ENCODE results near the gene DPY19L3. TPM values are rescaled to one million over a fixed set of nuclear protein-coding genes. Genes with fewer than 3 reads are reported as not detected.

The DPY19L3 gene
- total RNA-seq, 1 donor from 2014 or later: 111 TPM

DNA sequence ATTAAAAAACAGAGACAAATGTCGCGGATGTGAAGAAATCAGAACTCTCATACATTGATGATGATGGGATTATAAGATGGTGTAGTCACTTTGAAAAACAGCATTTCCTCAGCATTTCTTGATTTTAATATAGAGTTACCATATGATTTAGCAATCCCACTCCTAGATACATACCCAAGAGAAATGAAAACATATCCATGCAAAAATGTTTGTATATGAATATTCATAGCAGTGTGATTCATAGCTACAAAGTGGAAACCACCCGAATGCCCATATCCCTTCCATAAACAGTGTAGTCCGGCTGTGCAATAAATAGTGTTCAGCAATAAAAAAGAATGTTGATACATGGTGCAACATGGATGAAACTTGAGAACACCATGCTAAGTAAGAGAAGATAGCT, 44.6 kb downstream of the DPY19L3 start:
- H3K27ac Mint-ChIP-seq (ENCODE audit: unreplicated experiment): no peak overlapping the region
- no peak overlapping the region for H3K4me3 Mint-ChIP-seq (ENCODE audit: unreplicated experiment)
- no peaks in the 10 kb centered on the region for H3K36me3 Mint-ChIP-seq (ENCODE audit: low read depth, unreplicated experiment)
- DNase-seq (ENCODE audit: low spot score): no peak
- no peaks in the 10 kb centered on the region for H3K9me3 Mint-ChIP-seq (ENCODE audit: unreplicated experiment)
- H3K27me3 Mint-ChIP-seq (ENCODE audit: unreplicated experiment): no peaks in the 10 kb centered on the region
- TF ChIP-seq, protein P1, sequence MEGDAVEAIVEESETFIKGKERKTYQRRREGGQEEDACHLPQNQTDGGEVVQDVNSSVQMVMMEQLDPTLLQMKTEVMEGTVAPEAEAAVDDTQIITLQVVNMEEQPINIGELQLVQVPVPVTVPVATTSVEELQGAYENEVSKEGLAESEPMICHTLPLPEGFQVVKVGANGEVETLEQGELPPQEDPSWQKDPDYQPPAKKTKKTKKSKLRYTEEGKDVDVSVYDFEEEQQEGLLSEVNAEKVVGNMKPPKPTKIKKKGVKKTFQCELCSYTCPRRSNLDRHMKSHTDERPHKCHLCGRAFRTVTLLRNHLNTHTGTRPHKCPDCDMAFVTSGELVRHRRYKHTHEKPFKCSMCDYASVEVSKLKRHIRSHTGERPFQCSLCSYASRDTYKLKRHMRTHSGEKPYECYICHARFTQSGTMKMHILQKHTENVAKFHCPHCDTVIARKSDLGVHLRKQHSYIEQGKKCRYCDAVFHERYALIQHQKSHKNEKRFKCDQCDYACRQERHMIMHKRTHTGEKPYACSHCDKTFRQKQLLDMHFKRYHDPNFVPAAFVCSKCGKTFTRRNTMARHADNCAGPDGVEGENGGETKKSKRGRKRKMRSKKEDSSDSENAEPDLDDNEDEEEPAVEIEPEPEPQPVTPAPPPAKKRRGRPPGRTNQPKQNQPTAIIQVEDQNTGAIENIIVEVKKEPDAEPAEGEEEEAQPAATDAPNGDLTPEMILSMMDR (IDR thresholded peaks at IDR 0.05; ENCODE audit: unreplicated experiment): no peak
- H3K4me1 Mint-ChIP-seq (ENCODE audit: unreplicated experiment): peaks cover 3% of the 10 kb centered on the region

DNA sequence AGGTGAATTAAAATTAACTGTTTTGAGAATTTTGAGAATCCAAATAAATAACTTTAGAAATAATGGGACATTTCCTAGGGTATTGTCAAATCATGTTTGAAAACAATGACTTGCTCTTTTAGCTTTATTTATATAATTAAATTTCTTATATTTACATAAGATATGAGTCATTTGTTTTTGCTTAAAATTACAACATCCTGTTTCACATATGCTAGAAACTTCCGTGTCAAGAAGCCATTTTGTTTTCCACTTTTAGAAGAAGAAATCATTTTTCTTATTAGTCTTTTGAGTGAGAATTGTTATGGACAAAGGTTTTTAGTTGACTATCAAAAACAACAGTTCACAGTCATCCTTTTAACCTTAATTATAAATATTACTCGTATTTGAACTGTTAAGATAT, 48.2 kb downstream of the DPY19L3 start:
- Mint-ChIP-seq H3K4me1 (ENCODE audit: unreplicated experiment) (no peaks in the 10 kb centered on the region), H3K4me3 (ENCODE audit: unreplicated experiment) (no peak overlapping the region), H3K36me3 (ENCODE audit: low read depth, unreplicated experiment) (peaks cover 6% of the 10 kb centered on the region), H3K27ac (ENCODE audit: unreplicated experiment) (no peak overlapping the region), H3K27me3 (ENCODE audit: unreplicated experiment) (no peaks in the 10 kb centered on the region), H3K9me3 (ENCODE audit: unreplicated experiment) (no peaks in the 10 kb centered on the region)
- no peak for DNase-seq (ENCODE audit: low spot score)
- TF ChIP-seq, protein P1 (IDR thresholded peaks at IDR 0.05; ENCODE audit: unreplicated experiment): no peak

DNA sequence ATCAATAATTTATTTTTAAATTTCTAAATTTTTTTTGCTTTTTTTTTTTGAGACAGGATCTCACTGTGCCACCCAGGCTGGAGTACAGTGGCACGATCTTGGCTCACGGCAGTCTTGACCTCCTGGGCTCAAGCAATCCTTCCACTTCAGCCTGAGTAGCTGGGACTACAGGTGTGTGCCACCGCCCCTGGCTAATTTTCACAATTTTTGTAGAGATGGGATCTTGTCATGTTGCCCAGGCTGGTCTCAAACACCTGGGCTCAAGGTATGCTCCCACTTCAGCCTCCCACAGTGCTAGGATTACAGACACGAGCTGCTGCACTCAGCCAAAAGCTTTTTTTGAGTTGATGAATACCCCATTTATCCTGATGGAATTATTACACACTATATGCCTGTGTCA, 50.8 kb downstream of the DPY19L3 start:
- peaks cover 15% of the 10 kb centered on the region for H3K36me3 Mint-ChIP-seq (ENCODE audit: low read depth, unreplicated experiment)
- DNase-seq (ENCODE audit: low spot score): no peak
- no peak overlapping the region for H3K4me3 Mint-ChIP-seq (ENCODE audit: unreplicated experiment)
- TF ChIP-seq, protein P1 (IDR thresholded peaks at IDR 0.05; ENCODE audit: unreplicated experiment): no peak
- H3K27ac Mint-ChIP-seq (ENCODE audit: unreplicated experiment): no peak overlapping the region
- H3K4me1 Mint-ChIP-seq (ENCODE audit: unreplicated experiment): no peaks in the 10 kb centered on the region
- no peaks in the 10 kb centered on the region for H3K27me3 Mint-ChIP-seq (ENCODE audit: unreplicated experiment)
- H3K9me3 Mint-ChIP-seq (ENCODE audit: unreplicated experiment): no peaks in the 10 kb centered on the region

DNA sequence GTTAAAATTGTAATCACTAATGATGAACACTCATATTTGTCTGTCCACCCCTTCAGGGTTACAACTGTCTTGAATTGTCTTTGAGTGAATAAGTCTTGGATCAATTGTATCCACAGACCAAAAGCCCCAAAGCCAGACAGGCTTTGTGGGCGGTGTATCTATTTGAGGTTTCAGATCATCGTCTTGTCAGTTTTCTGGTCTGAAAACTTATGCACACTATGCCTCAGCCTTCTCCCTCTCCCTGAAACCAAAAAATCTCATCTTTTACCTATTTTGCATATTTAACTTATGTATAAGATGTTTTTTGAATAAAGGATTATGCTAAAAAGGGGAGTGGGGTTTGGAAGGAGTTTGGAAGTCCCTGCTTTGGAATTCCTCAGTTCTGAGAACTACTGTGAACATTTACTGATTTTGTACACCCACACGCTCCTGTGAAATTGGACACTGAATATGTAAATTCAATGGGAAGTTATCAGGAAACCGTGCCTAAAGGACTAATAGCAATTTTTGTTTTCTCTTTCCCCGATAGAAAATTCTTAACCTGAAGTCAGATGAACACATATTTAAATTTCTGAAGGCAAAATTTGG, 52.1 kb downstream of the DPY19L3 start:
- Mint-ChIP-seq H3K4me3 (ENCODE audit: unreplicated experiment) (no peak overlapping the region), H3K4me1 (ENCODE audit: unreplicated experiment) (no peaks in the 10 kb centered on the region), H3K9me3 (ENCODE audit: unreplicated experiment) (no peaks in the 10 kb centered on the region), H3K27ac (ENCODE audit: unreplicated experiment) (no peak overlapping the region), H3K36me3 (ENCODE audit: low read depth, unreplicated experiment) (peaks cover 15% of the 10 kb centered on the region), H3K27me3 (ENCODE audit: unreplicated experiment) (no peaks in the 10 kb centered on the region)
- no peak for DNase-seq (ENCODE audit: low spot score)
- TF ChIP-seq, protein P1 (IDR thresholded peaks at IDR 0.05; ENCODE audit: unreplicated experiment): no peak

DNA sequence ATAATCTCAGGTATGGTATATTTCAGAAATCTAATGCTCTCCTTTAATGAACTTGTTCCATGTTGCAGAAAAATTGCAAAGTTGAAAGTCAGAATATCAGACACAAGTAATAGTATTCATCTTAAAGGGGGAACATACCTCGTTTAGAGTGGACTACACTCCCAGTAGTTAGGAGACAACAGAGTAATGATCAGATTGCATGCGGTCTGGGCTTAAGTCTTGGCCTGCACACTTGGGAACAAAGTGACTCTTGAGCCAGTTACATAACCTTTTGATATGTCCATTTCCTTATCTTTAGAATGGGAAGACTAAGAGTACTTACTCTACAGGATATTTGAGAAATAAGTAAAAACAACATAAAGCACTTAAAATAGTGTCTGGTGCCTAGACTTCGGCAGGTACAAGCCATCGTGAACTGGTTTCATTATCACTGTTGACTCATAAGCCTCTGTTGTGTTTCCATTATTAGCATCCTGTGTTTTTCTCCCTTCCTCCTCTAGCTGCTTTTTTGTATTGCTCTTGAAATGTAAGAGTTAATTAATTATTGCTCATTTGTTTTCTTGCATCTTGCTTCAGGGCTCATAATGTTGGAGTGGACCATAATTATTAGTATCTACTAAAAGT, 53.0 kb downstream of the DPY19L3 start:
- no peaks in the 10 kb centered on the region for H3K27me3 Mint-ChIP-seq (ENCODE audit: unreplicated experiment)
- H3K4me3 Mint-ChIP-seq (ENCODE audit: unreplicated experiment): no peak overlapping the region
- TF ChIP-seq, protein P1 (IDR thresholded peaks at IDR 0.05; ENCODE audit: unreplicated experiment): no peak
- peaks cover 15% of the 10 kb centered on the region for H3K36me3 Mint-ChIP-seq (ENCODE audit: low read depth, unreplicated experiment)
- DNase-seq (ENCODE audit: low spot score): no peak
- H3K27ac Mint-ChIP-seq (ENCODE audit: unreplicated experiment): no peak overlapping the region
- H3K9me3 Mint-ChIP-seq (ENCODE audit: unreplicated experiment): no peaks in the 10 kb centered on the region
- no peaks in the 10 kb centered on the region for H3K4me1 Mint-ChIP-seq (ENCODE audit: unreplicated experiment)

All from endothelial cell (in vitro differentiated cells).